Uterus (tissue), 4 donors: ENCODE data around the gene CNOT4. TPM values are rescaled to one million over a fixed set of nuclear protein-coding genes. Genes with fewer than 3 reads are reported as not detected.

Experiments
- DNase-seq, 2 donors: peaks; one replicate each; pipeline ENCODE4 v3.0.0-alpha.2; 2019 to 2020
- H3K27ac ChIP-seq, 2 donors: fragments of 200-600 bp; sonication (generic); 1 replicate in 1 of 2; 2 replicates in 1 of 2; pipeline ENCODE4 v1.5.1; 2016 to 2018
- H3K27me3 ChIP-seq, 2 donors: fragments of 200-600 bp; sonication (generic); one replicate each; pipeline ENCODE4 v1.5.1; 2018 to 2019; ENCODE audit warnings: control low read depth in 1 of 2
- H3K36me3 ChIP-seq, 2 donors: fragments of 200-600 bp; sonication (generic); one replicate each; pipeline ENCODE4 v1.5.1; 2019; ENCODE audit warnings: control low read depth in 1 of 2
- H3K4me1 ChIP-seq, 2 donors: fragments of 200-600 bp; sonication (generic); one replicate each; pipeline ENCODE4 v1.5.1; 2018 to 2019; ENCODE audit warnings: control low read depth in 1 of 2
- H3K4me3 ChIP-seq, 2 donors: fragments of 200-600 bp; sonication (generic); 1 replicate in 1 of 2; 2 replicates in 1 of 2; pipeline ENCODE4 v1.5.1; 2018 to 2019; ENCODE audit warnings: mild to moderate bottlenecking in 1 of 2
- H3K9me3 ChIP-seq, 2 donors: fragments of 200-600 bp; sonication (generic); one replicate each; pipeline ENCODE4 v1.5.1; 2019; ENCODE audit warnings: control low read depth in 1 of 2
- POLR2A ChIP-seq, 2 donors: fragments of 450-650 bp; IDR thresholded peaks; one replicate each; pipeline ENCODE4 v1.6.1; 2016; ENCODE audit warnings: antibody characterized with exemption in 2 of 2, mild to moderate bottlenecking in 1 of 2, moderate library complexity in 1 of 2
- intact Hi-C: fragments of 100-400 bp; cut with DNase I; formaldehyde crosslinking; loops from one replicate; pipeline ENCODE4 v1.15.1; 2023; ENCODE audit warnings: low total_unique reads
- total RNA-seq, 4 donors: library from RNA; depleted of rRNA in 3 of 4; stranded (reverse); fragments of >200 nt in 3 of 4; gene quantifications; one replicate each; pipeline versions ENCODE4 v1.1.0 to v1.2.4, GENCODE V29; 2014 to 2023
- TF ChIP-seq, protein P1 (sequence below), 4 experiments: fragments of 200-600 bp in 2 of 4; fragments of 450-650 bp in 2 of 4; sonication (generic) in 2 of 4; IDR thresholded peaks; one replicate each; pipeline ENCODE4 v1.5.1; 2016 to 2019; ENCODE audit warnings: antibody characterized with exemption in 4 of 4, mild to moderate bottlenecking in 2 of 4, moderate library complexity in 1 of 4
- donor health status: DM: yes; HTN: yes; CAD: no.

CNOT4 gene
- total RNA-seq, 4 donors from 2014 or later, result 13.2 to 35.6 (median 20.6) TPM

DNA sequence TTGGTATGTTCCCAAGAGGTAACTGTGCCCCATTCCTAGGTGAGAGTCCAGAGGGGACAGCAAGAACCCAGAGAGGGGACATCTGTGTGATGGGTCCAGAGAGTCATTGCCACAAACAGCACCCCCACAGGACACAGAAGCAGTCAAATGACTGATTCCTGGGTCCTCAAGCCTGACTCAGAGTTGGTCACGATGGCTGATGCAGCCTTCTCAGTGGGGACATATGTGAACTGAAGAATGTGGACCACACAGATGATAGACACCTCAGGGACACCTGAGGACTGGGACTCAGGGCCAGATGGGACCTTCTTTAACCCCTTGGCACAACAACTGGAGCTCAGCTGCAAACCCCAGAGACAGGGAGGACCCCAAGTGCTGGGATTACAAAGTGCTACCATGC lies 179.8 kb downstream of the CNOT4 start:
- intact Hi-C loops, result no loop called here
- no peak overlapping the region for H3K4me3 ChIP-seq

DNA sequence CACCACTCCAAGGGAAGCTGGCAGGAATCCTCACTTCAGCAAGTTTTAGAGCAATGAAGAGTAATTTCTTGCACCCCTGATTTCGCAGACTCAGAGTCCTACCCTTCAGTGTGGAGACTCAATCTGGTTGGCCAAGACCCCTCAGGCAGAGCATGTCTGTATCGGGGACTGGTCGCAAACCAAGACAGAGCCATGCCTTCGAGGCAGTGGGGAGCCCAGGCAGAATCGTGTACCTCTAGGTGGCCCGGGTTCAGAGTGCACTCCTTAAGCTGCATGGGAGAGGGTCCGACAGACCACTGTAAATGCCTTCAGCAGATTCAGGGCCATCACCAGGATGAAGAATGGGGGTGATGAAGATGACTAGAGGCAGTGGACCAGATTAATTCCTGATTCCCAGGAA lies 181.4 kb downstream of the CNOT4 start:
- no peak for DNase-seq
- Histone ChIP-seq H3K4me1 (no peaks in the 10 kb centered on the region), H3K36me3 (no peaks in the 10 kb centered on the region), H3K9me3 (no peaks in the 10 kb centered on the region), H3K4me3 (no peak overlapping the region), H3K27ac (no peak overlapping the region), H3K27me3 (no peaks in the 10 kb centered on the region)
- TF ChIP-seq, protein P1, sequence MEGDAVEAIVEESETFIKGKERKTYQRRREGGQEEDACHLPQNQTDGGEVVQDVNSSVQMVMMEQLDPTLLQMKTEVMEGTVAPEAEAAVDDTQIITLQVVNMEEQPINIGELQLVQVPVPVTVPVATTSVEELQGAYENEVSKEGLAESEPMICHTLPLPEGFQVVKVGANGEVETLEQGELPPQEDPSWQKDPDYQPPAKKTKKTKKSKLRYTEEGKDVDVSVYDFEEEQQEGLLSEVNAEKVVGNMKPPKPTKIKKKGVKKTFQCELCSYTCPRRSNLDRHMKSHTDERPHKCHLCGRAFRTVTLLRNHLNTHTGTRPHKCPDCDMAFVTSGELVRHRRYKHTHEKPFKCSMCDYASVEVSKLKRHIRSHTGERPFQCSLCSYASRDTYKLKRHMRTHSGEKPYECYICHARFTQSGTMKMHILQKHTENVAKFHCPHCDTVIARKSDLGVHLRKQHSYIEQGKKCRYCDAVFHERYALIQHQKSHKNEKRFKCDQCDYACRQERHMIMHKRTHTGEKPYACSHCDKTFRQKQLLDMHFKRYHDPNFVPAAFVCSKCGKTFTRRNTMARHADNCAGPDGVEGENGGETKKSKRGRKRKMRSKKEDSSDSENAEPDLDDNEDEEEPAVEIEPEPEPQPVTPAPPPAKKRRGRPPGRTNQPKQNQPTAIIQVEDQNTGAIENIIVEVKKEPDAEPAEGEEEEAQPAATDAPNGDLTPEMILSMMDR (IDR thresholded peaks at IDR 0.05), result no peak
- no peak for TF ChIP-seq POLR2A (IDR thresholded peaks at IDR 0.05)
- intact Hi-C loops, result no loop called here

More for the DNA sequence above, 179.8 kb downstream of the CNOT4 start:
- DNase-seq, result no peak
- H3K36me3 ChIP-seq, result no peaks in the 10 kb centered on the region
- H3K9me3 ChIP-seq, result no peaks in the 10 kb centered on the region
- H3K4me1 ChIP-seq, result no peaks in the 10 kb centered on the region
- H3K27ac ChIP-seq, result no peak overlapping the region
- TF ChIP-seq, protein P1 (IDR thresholded peaks at IDR 0.05), result no peak
- no peak for TF ChIP-seq POLR2A (IDR thresholded peaks at IDR 0.05)
- H3K27me3 ChIP-seq, result no peaks in the 10 kb centered on the region

DNA sequence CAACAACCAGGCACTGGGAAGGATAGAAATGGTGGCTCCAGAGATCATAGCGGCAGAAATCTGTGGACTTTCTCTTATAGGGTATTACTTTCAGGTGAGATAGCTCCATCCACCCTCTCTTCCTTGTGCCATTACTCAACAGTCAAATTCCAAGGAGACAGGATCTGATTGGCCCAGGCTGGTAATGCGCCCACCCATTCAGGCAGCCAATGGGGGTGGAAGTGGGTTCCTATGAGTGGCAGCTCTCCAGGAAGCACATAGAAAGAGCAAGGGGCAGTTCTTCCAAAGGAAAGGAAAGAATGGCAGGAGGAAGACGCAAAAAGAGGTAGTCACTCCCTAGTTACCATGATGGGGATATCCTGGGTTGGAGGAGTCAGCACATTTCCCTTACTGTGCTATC lies 181.8 kb downstream of the CNOT4 start:
- H3K4me1 ChIP-seq, result no peaks in the 10 kb centered on the region
- intact Hi-C loops, result no loop called here
- DNase-seq, result no peak
- no peak overlapping the region for H3K27ac ChIP-seq
- no peaks in the 10 kb centered on the region for H3K27me3 ChIP-seq
- TF ChIP-seq, protein P1 (IDR thresholded peaks at IDR 0.05), result no peak
- TF ChIP-seq POLR2A (IDR thresholded peaks at IDR 0.05), result no peak
- no peak overlapping the region for H3K4me3 ChIP-seq
- no peaks in the 10 kb centered on the region for H3K9me3 ChIP-seq
- H3K36me3 ChIP-seq, result no peaks in the 10 kb centered on the region

DNA sequence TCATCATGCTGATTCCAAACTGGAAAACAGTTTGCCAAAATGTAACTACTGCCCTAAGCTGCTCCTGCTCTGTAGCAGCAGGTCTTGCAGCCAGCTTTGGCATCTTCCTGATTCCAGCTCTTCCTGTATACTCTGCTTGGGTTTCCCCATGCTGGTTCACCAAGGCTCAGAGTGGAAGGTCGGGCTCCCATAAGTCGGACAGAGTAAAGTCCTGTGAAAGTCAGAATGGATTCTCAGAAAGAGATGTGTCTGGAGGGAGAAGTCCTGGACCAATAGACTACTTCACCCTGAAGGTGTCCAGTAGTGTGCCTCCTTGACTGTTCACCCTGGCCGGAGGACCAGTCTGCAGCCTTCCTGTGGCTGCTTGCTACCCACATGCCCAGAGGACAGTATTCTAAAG lies 182.4 kb downstream of the CNOT4 start:
- Histone ChIP-seq H3K27me3 (no peaks in the 10 kb centered on the region), H3K4me3 (no peak overlapping the region), H3K9me3 (no peaks in the 10 kb centered on the region), H3K27ac (no peak overlapping the region), H3K36me3 (no peaks in the 10 kb centered on the region), H3K4me1 (no peaks in the 10 kb centered on the region)
- TF ChIP-seq POLR2A (IDR thresholded peaks at IDR 0.05), result no peak
- TF ChIP-seq, protein P1 (IDR thresholded peaks at IDR 0.05), result no peak
- DNase-seq, result no peak
- intact Hi-C loops, result no loop called here

DNA sequence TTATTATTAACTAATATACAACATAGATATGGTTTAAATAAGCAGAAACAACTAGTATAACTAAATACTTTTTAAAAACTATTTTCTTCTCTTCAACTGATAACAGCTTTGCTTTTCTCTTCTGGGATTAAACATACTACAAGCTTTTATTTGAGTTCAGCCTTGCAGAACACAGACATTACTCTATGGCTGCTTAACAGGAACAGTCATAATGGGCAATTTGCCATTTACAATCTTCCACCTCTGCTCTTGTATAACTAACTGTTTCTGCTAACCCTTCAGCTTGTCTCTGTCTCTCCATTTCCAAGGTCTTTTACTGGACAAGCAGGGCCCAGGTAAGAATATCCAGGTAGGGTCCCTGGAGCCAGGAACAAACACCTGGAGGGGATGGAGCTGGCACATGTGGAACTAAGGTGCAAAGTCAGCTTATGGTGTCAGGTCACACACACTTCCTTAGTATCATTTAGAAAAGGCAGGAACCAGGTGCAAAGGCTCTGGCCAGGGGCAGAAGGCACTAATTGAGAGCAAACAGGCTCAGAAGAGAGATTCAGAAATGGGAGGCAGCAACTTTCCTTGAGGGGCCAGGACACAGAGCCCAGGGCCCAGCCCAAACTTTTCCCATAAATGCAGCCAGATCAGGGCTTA lies 183.1 kb downstream of the CNOT4 start:
- Histone ChIP-seq H3K27ac (no peak overlapping the region), H3K4me3 (no peak overlapping the region), H3K27me3 (no peaks in the 10 kb centered on the region), H3K36me3 (no peaks in the 10 kb centered on the region), H3K9me3 (no peaks in the 10 kb centered on the region), H3K4me1 (no peaks in the 10 kb centered on the region)
- DNase-seq, result no peak
- TF ChIP-seq, protein P1 (IDR thresholded peaks at IDR 0.05), result no peak
- TF ChIP-seq POLR2A (IDR thresholded peaks at IDR 0.05), result no peak
- intact Hi-C loops, result no loop called here
